Loucy (cell line): ENCODE data around the gene PKP4.

Experiments used
- EZH2phosphoT487 ChIP-seq: fragments of 200-600 bp; IDR thresholded peaks from 2 replicates; pipeline ENCODE4 v1.6.1; 2018; ENCODE audit warnings: antibody characterized with exemption, mild to moderate bottlenecking, moderate library complexity, borderline replicate concordance
- TF ChIP-seq, protein P1 (sequence below): fragments of 200-600 bp; sonication (generic); conservative IDR thresholded peaks from 2 replicates; pipeline ENCODE4 v1.5.1; 2014; ENCODE audit warnings: mild to moderate bottlenecking, antibody characterized with exemption, low read length

GRCh38 chr2:158478816-158479215 is 22.1 kb downstream of the PKP4 start:
- TF ChIP-seq, protein P1, sequence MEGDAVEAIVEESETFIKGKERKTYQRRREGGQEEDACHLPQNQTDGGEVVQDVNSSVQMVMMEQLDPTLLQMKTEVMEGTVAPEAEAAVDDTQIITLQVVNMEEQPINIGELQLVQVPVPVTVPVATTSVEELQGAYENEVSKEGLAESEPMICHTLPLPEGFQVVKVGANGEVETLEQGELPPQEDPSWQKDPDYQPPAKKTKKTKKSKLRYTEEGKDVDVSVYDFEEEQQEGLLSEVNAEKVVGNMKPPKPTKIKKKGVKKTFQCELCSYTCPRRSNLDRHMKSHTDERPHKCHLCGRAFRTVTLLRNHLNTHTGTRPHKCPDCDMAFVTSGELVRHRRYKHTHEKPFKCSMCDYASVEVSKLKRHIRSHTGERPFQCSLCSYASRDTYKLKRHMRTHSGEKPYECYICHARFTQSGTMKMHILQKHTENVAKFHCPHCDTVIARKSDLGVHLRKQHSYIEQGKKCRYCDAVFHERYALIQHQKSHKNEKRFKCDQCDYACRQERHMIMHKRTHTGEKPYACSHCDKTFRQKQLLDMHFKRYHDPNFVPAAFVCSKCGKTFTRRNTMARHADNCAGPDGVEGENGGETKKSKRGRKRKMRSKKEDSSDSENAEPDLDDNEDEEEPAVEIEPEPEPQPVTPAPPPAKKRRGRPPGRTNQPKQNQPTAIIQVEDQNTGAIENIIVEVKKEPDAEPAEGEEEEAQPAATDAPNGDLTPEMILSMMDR: no peak
- no peak for TF ChIP-seq EZH2phosphoT487
